ENCODE results near the gene THAP10. TPM values are rescaled to one million over a fixed set of nuclear protein-coding genes. Genes with fewer than 3 reads are reported as not detected.

Gene THAP10
- total and polyA plus RNA-seq, 11 donors, result 1.7 to 5.9 (median 5.1) TPM

GRCh38 chr15:70845602-70846360 lies 46.5 kb downstream of the THAP10 start:
- no peak for TF ChIP-seq CTCF (IDR thresholded peaks at IDR 0.05)
- no peak for TF ChIP-seq POLR2A (IDR thresholded peaks at IDR 0.05)
- no peak for DNase-seq
- Histone ChIP-seq H3K4me3 (no peak overlapping the region), H3K27ac (no peak overlapping the region), H3K36me3 (peaks cover 0 to 14% (median 0%) of the 10 kb centered on the region in 9 donors), H3K9me3 (no peaks in the 10 kb centered on the region), H3K27me3 (no peaks in the 10 kb centered on the region), H3K4me1 (peaks cover 0 to 14% (median 0%) of the 10 kb centered on the region in 12 donors)
- peak in 1 of 4 donors; percentile 40 for ATAC-seq
- intact Hi-C loops (cut with DNase I), result no loop called here
- WGBS, 4 donors, result 97 to 98% (median 98%) methylated on average over 6 of the region's 6 CpGs

- intact Hi-C loops (cut with DNase I), result no loop called here
- 96 to 100% (median 99%) methylated on average over 2 of the region's 2 CpGs for WGBS, 4 donors
These were observed 54.8 kb downstream of the THAP10 start for GRCh38 chr15:70837476-70837875.

GRCh38 chr15:70835841-70836240 lies 56.4 kb downstream of the THAP10 start:
- intact Hi-C loops (cut with DNase I), result no loop called here
- peak; percentile 5 to 32 (median 18) for ATAC-seq

More at GRCh38 chr15:70837476-70837875, 54.8 kb downstream of the THAP10 start:
- DNase-seq, result no peak
- Histone ChIP-seq H3K36me3 (peaks cover 0 to 39% (median 25%) of the 10 kb centered on the region in 9 donors), H3K27me3 (no peaks in the 10 kb centered on the region), H3K4me3 (no peak overlapping the region), H3K27ac (peak overlapping the region in 3 of 12 donors; percentile 3 to 70 (median 13)), H3K9me3 (no peaks in the 10 kb centered on the region), H3K4me1 (peaks cover 0 to 39% (median 17%) of the 10 kb centered on the region in 12 donors)
- no peak for TF ChIP-seq CTCF (IDR thresholded peaks at IDR 0.05)
- TF ChIP-seq POLR2A (IDR thresholded peaks at IDR 0.05), result no peak
- ATAC-seq, result no peak

More at GRCh38 chr15:70835841-70836240, 56.4 kb downstream of the THAP10 start:
- no peaks in the 10 kb centered on the region for H3K27me3 ChIP-seq
- H3K9me3 ChIP-seq, result no peaks in the 10 kb centered on the region
- peak overlapping the region; percentile 48 to 92 (median 68) for H3K27ac ChIP-seq
- peaks cover 0 to 41% (median 17%) of the 10 kb centered on the region in 12 donors for H3K4me1 ChIP-seq
- no peak overlapping the region for H3K4me3 ChIP-seq
- H3K36me3 ChIP-seq, result peaks cover 0 to 55% (median 40%) of the 10 kb centered on the region in 9 donors
- no peak for DNase-seq
- TF ChIP-seq POLR2A (IDR thresholded peaks at IDR 0.05) (no peak), CTCF (IDR thresholded peaks at IDR 0.05) (no peak)
- WGBS, 4 donors, result 69 to 81% (median 72%) methylated on average over 3 of the region's 3 CpGs

Data from heart left ventricle (tissue), 16 donors.